ENCODE data around the gene YAP1.

Gene YAP1

GRCh38 chr11:102115557-102115956 lies 5.3 kb downstream of the YAP1 start:
- H3K4me3 ChIP-seq (ENCODE audit: low read depth, low read length), result no peak overlapping the region
- TF ChIP-seq CTCF (conservative IDR thresholded peaks at IDR 0.05; ENCODE audit: low read depth, low read length), result no peak
- DNase-seq (ENCODE audit: low read depth), result peak; percentile 93

- DNase-seq (ENCODE audit: low read depth), result no peak
Measured at GRCh38 chr11:102116453-102117205, 6.4 kb downstream of the YAP1 start.

DNA sequence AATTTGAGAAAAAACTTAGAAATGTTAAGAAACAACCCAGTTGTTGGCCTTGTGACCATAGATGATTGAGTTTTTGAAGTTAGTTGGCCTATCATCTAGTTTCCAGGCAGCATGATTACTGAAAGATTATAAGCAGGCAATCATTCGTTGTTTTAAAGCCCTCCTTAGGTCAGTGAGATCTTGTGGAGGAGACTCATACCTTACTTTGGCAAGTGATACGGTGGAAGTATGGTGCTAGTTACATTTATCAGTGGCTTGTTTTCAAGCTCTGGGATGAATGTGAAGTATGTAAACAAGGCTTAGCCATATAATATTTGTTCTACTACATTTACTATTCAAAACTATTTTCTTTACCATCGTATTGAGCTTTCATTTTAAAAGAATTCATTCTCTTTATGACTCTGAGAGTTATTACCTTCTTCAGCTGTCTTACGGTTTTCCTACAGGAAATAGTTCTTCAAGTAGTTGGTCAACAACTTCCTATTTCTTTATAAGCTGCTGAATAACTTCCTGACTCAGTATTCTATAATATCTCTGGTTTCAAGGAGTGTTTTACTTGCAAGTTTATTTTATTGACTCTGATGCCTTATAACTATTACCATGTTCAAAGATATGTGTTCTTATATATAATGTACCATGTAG lies 7.3 kb downstream of the YAP1 start:
- H3K4me3 ChIP-seq (ENCODE audit: low read depth, low read length), result no peak overlapping the region
- no peak for DNase-seq (ENCODE audit: low read depth)
- no peak for TF ChIP-seq CTCF (conservative IDR thresholded peaks at IDR 0.05; ENCODE audit: low read depth, low read length)

More at GRCh38 chr11:102116453-102117205, 6.4 kb downstream of the YAP1 start:
- H3K4me3 ChIP-seq (ENCODE audit: low read depth, low read length), result no peak overlapping the region
- no peak for TF ChIP-seq CTCF (conservative IDR thresholded peaks at IDR 0.05; ENCODE audit: low read depth, low read length)

DNA sequence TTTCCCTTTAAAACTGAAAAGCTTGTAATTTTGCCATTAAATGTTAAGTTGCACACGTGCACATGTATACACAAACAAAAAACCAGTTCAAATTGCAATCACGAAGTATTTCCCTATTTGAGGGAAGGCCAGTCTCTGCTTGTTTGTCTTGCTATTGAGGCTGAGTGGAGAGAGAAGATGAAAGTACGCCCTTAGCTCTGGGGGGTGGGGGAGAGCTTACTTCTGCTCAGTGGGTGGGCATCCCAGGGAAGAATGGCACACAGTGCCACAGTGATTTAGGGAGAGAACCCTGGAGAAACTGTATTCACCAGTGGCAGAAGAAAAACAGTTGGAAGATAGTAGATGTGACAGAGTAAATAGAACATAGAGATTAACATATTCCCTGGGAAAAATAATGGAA lies 8.7 kb downstream of the YAP1 start:
- TF ChIP-seq CTCF (conservative IDR thresholded peaks at IDR 0.05; ENCODE audit: low read depth, low read length), result no peak
- H3K4me3 ChIP-seq (ENCODE audit: low read depth, low read length), result no peak overlapping the region
- no peak for DNase-seq (ENCODE audit: low read depth)

GRCh38 chr11:102119997-102120396 lies 9.8 kb downstream of the YAP1 start:
- no peak overlapping the region for H3K4me3 ChIP-seq (ENCODE audit: low read depth, low read length)
- no peak for TF ChIP-seq CTCF (conservative IDR thresholded peaks at IDR 0.05; ENCODE audit: low read depth, low read length)
- peak; percentile 66 for DNase-seq (ENCODE audit: low read depth)

DNA sequence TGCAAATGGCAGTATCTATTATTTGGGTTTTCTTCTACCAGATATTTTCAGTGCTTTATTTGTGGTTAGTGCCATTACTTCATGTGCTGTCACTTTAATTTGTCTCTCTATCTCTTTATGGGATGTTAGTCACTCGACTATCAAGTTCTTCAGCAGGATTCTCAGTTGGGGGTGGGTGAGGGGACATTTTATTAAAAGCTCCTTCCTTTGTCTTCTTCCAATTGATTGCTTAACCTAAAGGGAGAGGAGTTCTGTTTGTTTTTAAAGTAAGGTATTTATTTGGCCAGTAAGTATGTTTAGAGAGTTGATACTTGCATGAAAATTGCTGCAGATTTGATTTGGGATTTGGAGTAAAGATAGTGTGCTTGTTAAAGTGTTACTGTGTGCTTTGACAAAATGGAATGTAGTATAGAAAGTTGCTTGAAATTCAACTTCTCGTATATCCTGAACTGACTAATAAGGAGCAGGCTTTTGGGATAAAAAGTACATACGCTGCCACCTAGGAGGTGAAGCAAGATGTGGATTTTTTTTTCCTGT lies 10.3 kb downstream of the YAP1 start:
- no peak for DNase-seq (ENCODE audit: low read depth)
- H3K4me3 ChIP-seq (ENCODE audit: low read depth, low read length), result no peak overlapping the region
- TF ChIP-seq CTCF (conservative IDR thresholded peaks at IDR 0.05; ENCODE audit: low read depth, low read length), result no peak
